Endothelial cell of umbilical vein (primary cell): Measurements from ENCODE around the gene SOX21. TPM values are rescaled to one million over a fixed set of nuclear protein-coding genes. Genes with fewer than 3 reads are reported as not detected.

ENCODE experiments used
- BruUV-seq: library from RNA; stranded (reverse); fragments of 400-500 nt; replicated peaks from 2 replicates; lab custom pipeline; 2021; lab: Mats Ljungman, UMichigan
- CTCF ChIA-PET: fragments of 300-600, 350-600 bp; sonication (Branson Sonifier 250); formaldehyde crosslinking; loops from one replicate; lab custom pipeline; 2021; ENCODE audit warnings: antibody characterized with exemption, inconsistent platforms; lab: Charles Lee
- POLR2A ChIA-PET: fragments of 300-600, 350-600 bp; sonication (Branson Sonifier 250); formaldehyde crosslinking; loops from one replicate; lab custom pipeline; 2021; ENCODE audit warnings: antibody characterized with exemption, inconsistent platforms; lab: Charles Lee
- DNase-seq: peaks from one replicate; pipeline ENCODE4 v3.0.0-alpha.2; 2011; ENCODE audit warnings: low read depth, low spot score
- FAIRE-seq: peaks from 2 replicates; lab custom pipeline; 2011; peaks lifted over from hg19 to GRCh38; lab: Jason Lieb, UNC
- H2AFZ ChIP-seq: 2 replicates; pipeline ENCODE4 v1.6.0; 2012; ENCODE audit warnings: low read depth, low read length, control low read depth, inconsistent platforms
- H3K27ac ChIP-seq: 2 replicates; pipeline ENCODE4 v1.5.1; 2011; ENCODE audit warnings: low read depth, mild to moderate bottlenecking, control low read depth, low read length, moderate library complexity; ENCODE audit not compliant: insufficient read depth
- H3K27me3 ChIP-seq, 2 experiments: 2 replicates each; pipeline versions ENCODE4 v1.6.0 to v1.6.1; 2011; ENCODE audit warnings: low read length in 2 of 2, mixed read lengths in 1 of 2; ENCODE audit not compliant: control insufficient read depth in 2 of 2, insufficient read depth in 2 of 2
- H3K36me3 ChIP-seq, 2 experiments: 2 replicates in 1 of 2; 3 replicates in 1 of 2; pipeline ENCODE4 v1.5.1; 2011; ENCODE audit warnings: low read length in 2 of 2, mild to moderate bottlenecking in 1 of 2, moderate library complexity in 1 of 2; ENCODE audit not compliant: control insufficient read depth in 2 of 2, insufficient read depth in 2 of 2; ENCODE audit errors: extremely low read depth in 1 of 2
- H3K4me1 ChIP-seq: 3 replicates; pipeline ENCODE4 v1.5.1; 2011; ENCODE audit warnings: mild to moderate bottlenecking, low read length; ENCODE audit not compliant: control insufficient read depth, insufficient read depth; ENCODE audit errors: extremely low read depth
- H3K4me2 ChIP-seq: 2 replicates; pipeline ENCODE4 v1.6.1; 2011; ENCODE audit warnings: low read length, control low read depth, mixed read lengths; ENCODE audit not compliant: insufficient read depth
- H3K4me3 ChIP-seq, 3 experiments: fragments of 200-600 bp in 1 of 3; sonication (generic), shearing (Covaris generic) in 1 of 3; replicated peaks in 1 of 3; 2 replicates each; pipeline ENCODE4 v1.5.1; 2011 to 2016; ENCODE audit warnings: control low read depth in 3 of 3, low read length in 3 of 3, mild to moderate bottlenecking in 2 of 3, inconsistent platforms in 1 of 3, low read depth in 1 of 3, moderate library complexity in 1 of 3; ENCODE audit not compliant: insufficient read depth in 1 of 3
- H3K79me2 ChIP-seq: 2 replicates; pipeline ENCODE4 v1.6.0; 2012; ENCODE audit warnings: low read length, inconsistent platforms; ENCODE audit not compliant: control insufficient read depth, insufficient read depth
- H3K9ac ChIP-seq: replicated peaks from 2 replicates; pipeline ENCODE3; 2011; ENCODE audit warnings: low read length, control low read depth; ENCODE audit not compliant: insufficient read depth; ENCODE audit errors: extremely low read depth
- H3K9me1 ChIP-seq: replicated peaks from 3 replicates; pipeline ENCODE4 v1.6.0; 2011; ENCODE audit warnings: mild to moderate bottlenecking, low read length; ENCODE audit not compliant: control insufficient read depth, insufficient read depth; ENCODE audit errors: extremely low read depth
- H3K9me3 ChIP-seq: replicated peaks from 2 replicates; pipeline ENCODE4 v1.5.1; 2012; ENCODE audit warnings: low read length, inconsistent platforms; ENCODE audit not compliant: control insufficient read depth, insufficient read depth
- H4K20me1 ChIP-seq: replicated peaks from 2 replicates; pipeline ENCODE3; 2011; ENCODE audit warnings: mild to moderate bottlenecking, low read length; ENCODE audit not compliant: control insufficient read depth, insufficient read depth; ENCODE audit errors: extremely low read depth
- FOS ChIP-seq: IDR thresholded peaks from 2 replicates; pipeline ENCODE4 v1.6.1; 2011; ENCODE audit warnings: mild to moderate bottlenecking, low read length, moderate library complexity, borderline replicate concordance; ENCODE audit not compliant: insufficient read depth
- GATA2 ChIP-seq: IDR thresholded peaks from 2 replicates; pipeline ENCODE4 v1.7.0; 2011; ENCODE audit warnings: low read depth, mild to moderate bottlenecking, moderate library complexity, mixed read lengths, low read length; ENCODE audit not compliant: insufficient read length, insufficient read depth
- JUN ChIP-seq: IDR thresholded peaks from 2 replicates; pipeline ENCODE4 v1.6.1; 2011; ENCODE audit warnings: borderline replicate concordance, low read depth; ENCODE audit not compliant: insufficient read length, insufficient read depth
- MYC ChIP-seq: IDR thresholded peaks from one replicate; pipeline ENCODE4 v1.6.1; 2011; ENCODE audit warnings: mild to moderate bottlenecking, low read depth, low read length
- POLR2A ChIP-seq: IDR thresholded peaks from 2 replicates; pipeline ENCODE4 v1.6.1; 2012; ENCODE audit warnings: low read depth, mild to moderate bottlenecking, control low read depth, low read length
- POLR2AphosphoS5 ChIP-seq: IDR thresholded peaks from 2 replicates; pipeline ENCODE4 v1.6.1; 2012; ENCODE audit warnings: low read depth, mild to moderate bottlenecking, control low read depth, low read length, moderate library complexity; ENCODE audit not compliant: insufficient read depth
- dilution Hi-C: fragments of 300-500 bp; cut with MboI; formaldehyde crosslinking; loops from one replicate; pipeline ENCODE4 v1.15.0; 2019; ENCODE audit warnings: low sequenced_read_pairs; ENCODE audit not compliant: extremely low pct_ligation_motif_present
- intact Hi-C: fragments of 100-400 bp; cut with micrococcal nuclease; formaldehyde crosslinking; loops from one replicate; pipeline ENCODE4 v1.10.0; 2022
- polyA plus RNA-seq, 4 experiments: library from polyadenylated mRNA; depleted of rRNA in 3 of 4; stranded (reverse) in 3 of 4; unstranded in 1 of 4; fragments of >200 nt; gene quantifications; 2 replicates each; pipeline versions ENCODE4 v1.2.1 to v1.2.3, GENCODE V29; 2011 to 2012; ENCODE audit warnings: missing spikeins in 1 of 4
- total RNA-seq: library from RNA; stranded (reverse); gene quantifications from 2 replicates; pipeline ENCODE4 v1.2.3, GENCODE V29; 2021
- TF ChIP-seq, protein P1 (sequence below), 2 donors: IDR thresholded peaks; 1 replicate in 1 of 2; 2 replicates in 1 of 2; pipeline ENCODE4 v1.5.1; 2011; ENCODE audit warnings: low read length in 2 of 2, mild to moderate bottlenecking in 2 of 2, moderate library complexity in 2 of 2, control low read depth in 1 of 2, inconsistent platforms in 1 of 2, low read depth in 1 of 2; ENCODE audit not compliant: insufficient read depth in 1 of 2; ENCODE audit errors: extremely low read depth in 1 of 2
- TF ChIP-seq, protein P2 (sequence below): IDR thresholded peaks from 2 replicates; pipeline ENCODE4 v1.6.1; 2011; ENCODE audit not compliant: insufficient read depth, insufficient read length

SOX21 gene
- total and polyA plus RNA-seq, 2 donors (not counting 3 experiments of a cell fraction or from before 2014, with no cell fraction given) = not detected

DNA sequence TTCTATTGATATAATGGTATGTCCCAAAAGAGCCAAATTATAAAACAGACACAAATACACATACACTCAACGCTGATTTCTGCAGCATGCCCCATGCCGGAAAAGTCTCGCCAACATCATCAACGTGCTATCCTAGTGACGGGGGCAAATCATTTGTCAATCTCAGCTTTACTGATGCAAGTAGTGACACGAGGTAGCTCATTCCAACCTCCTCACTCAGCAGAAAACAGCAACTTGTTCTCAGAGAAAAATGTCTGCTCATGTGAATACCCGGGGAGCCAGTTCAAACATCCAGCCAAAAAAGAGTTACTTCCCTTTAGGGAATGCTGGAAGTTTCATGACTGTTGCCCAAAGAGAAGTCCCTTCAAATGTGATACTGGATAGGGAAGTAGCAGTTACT lies 46.3 kb downstream of the SOX21 start:
- POLR2A ChIA-PET = no interaction called here
- Histone ChIP-seq H3K9me1 (no peaks in the 10 kb centered on the region), H3K27ac (no peak overlapping the region), H3K27me3 (peaks cover 0 to 3% of the 10 kb centered on the region in 2 experiments), H2AFZ (no peak overlapping the region), H3K9ac (no peak overlapping the region), H4K20me1 (no peaks in the 10 kb centered on the region), H3K36me3 (no peaks in the 10 kb centered on the region), H3K4me1 (no peaks in the 10 kb centered on the region), H3K9me3 (no peaks in the 10 kb centered on the region), H3K4me2 (no peak overlapping the region), H3K79me2 (no peaks in the 10 kb centered on the region), H3K4me3 (no peak overlapping the region)
- TF ChIP-seq MYC (no peak), POLR2A (no peak), FOS (no peak), POLR2AphosphoS5 (no peak), GATA2 (no peak), JUN (no peak)
- TF ChIP-seq, protein P1, sequence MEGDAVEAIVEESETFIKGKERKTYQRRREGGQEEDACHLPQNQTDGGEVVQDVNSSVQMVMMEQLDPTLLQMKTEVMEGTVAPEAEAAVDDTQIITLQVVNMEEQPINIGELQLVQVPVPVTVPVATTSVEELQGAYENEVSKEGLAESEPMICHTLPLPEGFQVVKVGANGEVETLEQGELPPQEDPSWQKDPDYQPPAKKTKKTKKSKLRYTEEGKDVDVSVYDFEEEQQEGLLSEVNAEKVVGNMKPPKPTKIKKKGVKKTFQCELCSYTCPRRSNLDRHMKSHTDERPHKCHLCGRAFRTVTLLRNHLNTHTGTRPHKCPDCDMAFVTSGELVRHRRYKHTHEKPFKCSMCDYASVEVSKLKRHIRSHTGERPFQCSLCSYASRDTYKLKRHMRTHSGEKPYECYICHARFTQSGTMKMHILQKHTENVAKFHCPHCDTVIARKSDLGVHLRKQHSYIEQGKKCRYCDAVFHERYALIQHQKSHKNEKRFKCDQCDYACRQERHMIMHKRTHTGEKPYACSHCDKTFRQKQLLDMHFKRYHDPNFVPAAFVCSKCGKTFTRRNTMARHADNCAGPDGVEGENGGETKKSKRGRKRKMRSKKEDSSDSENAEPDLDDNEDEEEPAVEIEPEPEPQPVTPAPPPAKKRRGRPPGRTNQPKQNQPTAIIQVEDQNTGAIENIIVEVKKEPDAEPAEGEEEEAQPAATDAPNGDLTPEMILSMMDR (IDR thresholded peaks at IDR 0.05; ENCODE audit: extremely low read depth in 1 of 2, insufficient read depth in 1 of 2, low read depth in 1 of 2, low read length in 2 of 2) = no peak
- TF ChIP-seq, protein P2, sequence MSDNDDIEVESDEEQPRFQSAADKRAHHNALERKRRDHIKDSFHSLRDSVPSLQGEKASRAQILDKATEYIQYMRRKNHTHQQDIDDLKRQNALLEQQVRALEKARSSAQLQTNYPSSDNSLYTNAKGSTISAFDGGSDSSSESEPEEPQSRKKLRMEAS = no peak
- dilution Hi-C loops = no loop called here
- FAIRE-seq (no peak), DNase-seq (no peak)
- CTCF ChIA-PET = interaction anchor here (1.0 to 1.1 kb wide), 2 partner anchors 9 to 46 kb away, joined by 3 read pairs; no protein-coding TSS in a partner anchor
- BruUV-seq = no TSS peak
- intact Hi-C loops = no loop called here
